OCI-LY3 (cell line): ENCODE data around the gene PIK3C2G.

Experiments used
- CTCF ChIP-seq: fragments of 200-600, 300-600 bp; sonication (generic); IDR thresholded peaks from 2 replicates; pipeline ENCODE4 v1.5.1; 2014; ENCODE audit warnings: antibody characterized with exemption, low read length, low read depth
- EZH2phosphoT487 ChIP-seq: fragments of 200-600 bp; shearing (Covaris generic); IDR thresholded peaks from 2 replicates; pipeline ENCODE4 v1.6.1; 2018; ENCODE audit warnings: antibody characterized with exemption, mixed run types, low read depth

- no peak for TF ChIP-seq CTCF
- no peak for TF ChIP-seq EZH2phosphoT487
Observed at GRCh38 chr12:18285161-18285560, 23.8 kb downstream of the PIK3C2G start.
